Skeletal muscle satellite cell (primary cell): ENCODE measurements around the gene NPIPA7. TPM values are rescaled to one million over a fixed set of nuclear protein-coding genes. Genes with fewer than 3 reads are reported as not detected.
"Not testable (repeated sequence)": the region's sequence is repeated elsewhere in the genome, so short reads cannot be mapped to it uniquely, and the experiment has no call there.

Source experiments
- H3K27me3 ChIP-seq: 2 replicates; pipeline ENCODE4 v1.7.0; 2013; ENCODE audit warnings: low read length; ENCODE audit not compliant: control insufficient read depth, insufficient read depth
- H3K36me3 ChIP-seq: 2 replicates; pipeline ENCODE4 v1.7.0; 2013; ENCODE audit warnings: mild to moderate bottlenecking, control low read depth, low read length; ENCODE audit not compliant: insufficient read depth
- H3K4me1 ChIP-seq: 2 replicates; pipeline ENCODE4 v1.7.0; 2013; ENCODE audit warnings: low read length; ENCODE audit not compliant: control insufficient read depth, insufficient read depth
- H3K4me2 ChIP-seq: 2 replicates; pipeline ENCODE4 v1.7.0; 2013; ENCODE audit warnings: mild to moderate bottlenecking, low read length
- H3K4me3 ChIP-seq: 2 replicates; pipeline ENCODE4 v1.7.0; 2013; ENCODE audit warnings: low read length
- H3K9ac ChIP-seq: 2 replicates; pipeline ENCODE4 v1.7.0; 2013; ENCODE audit warnings: mild to moderate bottlenecking, low read depth, low read length, moderate library complexity
- H3K9me3 ChIP-seq: replicated peaks from 2 replicates; pipeline ENCODE4 v1.7.0; 2013; ENCODE audit warnings: mild to moderate bottlenecking, control low read depth, low read length
- small RNA-seq: library from RNA; depleted of rRNA; stranded (forward); fragments of <200 nt; gene quantifications from one replicate; pipeline ENCODE3, GENCODE V24; 2012

Gene NPIPA7

DNA sequence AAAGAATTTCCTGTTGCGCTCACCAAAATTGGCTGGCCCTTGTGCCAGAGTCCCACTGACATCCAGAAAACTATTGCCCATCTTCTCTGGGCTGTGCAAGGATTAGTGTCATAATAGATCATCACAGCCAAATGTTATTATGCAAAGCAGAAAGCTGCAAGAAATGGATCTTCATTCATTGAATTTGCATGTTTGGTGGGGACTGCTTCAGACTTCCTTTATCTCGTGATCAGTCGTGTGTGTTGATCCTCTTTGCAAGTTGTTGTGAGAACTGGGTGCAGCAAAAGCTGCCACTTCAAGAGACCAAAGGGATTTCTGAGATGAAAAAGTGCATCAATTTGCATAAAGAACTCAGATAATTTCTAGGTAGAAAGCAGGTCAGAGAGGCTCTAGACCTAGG is 52.2 kb downstream of the NPIPA7 start:
- not testable (repeated sequence) for H3K27me3 ChIP-seq, H3K4me1 ChIP-seq, H3K4me2 ChIP-seq, H3K36me3 ChIP-seq, H3K9me3 ChIP-seq, H3K4me3 ChIP-seq, H3K9ac ChIP-seq

- H3K4me3 ChIP-seq, H3K9me3 ChIP-seq, H3K4me2 ChIP-seq, H3K4me1 ChIP-seq, H3K36me3 ChIP-seq, H3K27me3 ChIP-seq, H3K9ac ChIP-seq: not testable (repeated sequence)
Observed at GRCh38 chr16:16434711-16435110, 55.8 kb downstream of the NPIPA7 start.

DNA sequence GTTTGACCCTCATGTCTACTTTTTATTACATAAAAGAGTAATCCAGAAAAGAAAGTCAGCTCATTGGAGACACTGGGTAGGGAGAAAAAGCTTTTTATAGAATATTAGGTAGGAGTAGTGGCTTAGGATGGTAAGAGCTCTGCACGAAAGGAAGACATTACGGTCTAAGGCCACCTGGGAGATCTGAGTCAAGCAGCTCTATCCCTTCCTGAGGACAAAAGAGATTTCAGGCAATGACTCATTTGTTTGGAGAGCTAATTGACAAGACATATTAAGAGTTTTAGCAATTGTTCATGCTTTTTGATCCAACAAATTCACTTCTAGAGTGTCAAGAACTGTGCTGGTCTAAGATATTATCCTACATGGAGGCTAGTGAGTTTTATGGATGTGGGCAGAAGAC is 62.5 kb downstream of the NPIPA7 start:
- H3K4me1 ChIP-seq, H3K4me3 ChIP-seq, H3K9me3 ChIP-seq, H3K27me3 ChIP-seq, H3K36me3 ChIP-seq, H3K9ac ChIP-seq, H3K4me2 ChIP-seq: not testable (repeated sequence)

Small RNAs within 50 kb of the gene (small RNA-seq; reads per million reads assigned to genes)
- gene AC138969.3, result not detected
- not detected for gene MIR6511A3
- not detected for gene MIR6770-2
